Occipital lobe (tissue), 2 donors: ENCODE data around the gene SIDT2. TPM values are rescaled to one million over a fixed set of nuclear protein-coding genes. Genes with fewer than 3 reads are reported as not detected.
"Not testable (repeated sequence)": the region's sequence is repeated elsewhere in the genome, so short reads cannot be mapped to it uniquely, and the experiment has no call there.

ENCODE experiments used
- DNase-seq: peaks from one replicate; lab custom pipeline; 2025; lab: John Stamatoyannopoulos, UW
- total RNA-seq: library from RNA; depleted of rRNA; stranded (reverse); fragments of >200 nt; gene quantifications from one replicate; pipeline ENCODE4 v1.2.3, GENCODE V29; 2014

The SIDT2 gene
- total RNA-seq, 1 donor from 2014 or later = 8.1 TPM

DNA sequence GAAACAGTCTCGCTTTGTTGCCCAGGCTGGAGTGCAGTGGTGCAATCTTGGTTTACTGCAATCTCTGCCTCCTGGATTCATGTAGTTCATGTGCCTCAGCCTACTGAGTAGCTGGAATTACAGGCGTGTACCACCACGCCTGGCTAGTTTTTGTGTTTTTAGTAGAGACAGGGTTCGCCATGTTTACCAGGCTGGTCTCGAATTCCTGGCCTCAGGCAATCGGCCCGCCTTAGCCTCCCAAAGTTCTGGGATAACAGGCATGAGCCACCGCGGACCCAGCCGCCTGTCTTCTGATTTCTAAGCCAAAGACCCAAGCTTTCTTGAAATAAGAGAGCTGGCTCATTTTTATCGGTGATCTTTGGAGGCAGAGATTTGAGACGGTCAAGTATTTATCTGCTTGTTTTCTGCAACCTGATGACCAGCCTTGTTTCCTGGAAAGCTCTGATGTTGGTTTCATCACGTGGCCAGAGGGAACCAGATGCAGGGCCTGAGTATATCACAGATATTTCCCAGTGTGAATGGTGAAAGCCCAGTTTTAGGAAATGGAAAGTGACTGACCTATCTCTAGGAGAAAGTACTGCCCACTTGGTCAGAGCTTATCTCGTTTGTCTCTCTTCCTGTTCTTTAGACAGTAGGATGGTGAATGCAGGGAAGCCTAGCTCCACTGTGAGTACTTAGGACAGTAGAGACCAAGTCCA lies 5.7 kb upstream of the SIDT2 start:
- DNase-seq = no peak

DNA sequence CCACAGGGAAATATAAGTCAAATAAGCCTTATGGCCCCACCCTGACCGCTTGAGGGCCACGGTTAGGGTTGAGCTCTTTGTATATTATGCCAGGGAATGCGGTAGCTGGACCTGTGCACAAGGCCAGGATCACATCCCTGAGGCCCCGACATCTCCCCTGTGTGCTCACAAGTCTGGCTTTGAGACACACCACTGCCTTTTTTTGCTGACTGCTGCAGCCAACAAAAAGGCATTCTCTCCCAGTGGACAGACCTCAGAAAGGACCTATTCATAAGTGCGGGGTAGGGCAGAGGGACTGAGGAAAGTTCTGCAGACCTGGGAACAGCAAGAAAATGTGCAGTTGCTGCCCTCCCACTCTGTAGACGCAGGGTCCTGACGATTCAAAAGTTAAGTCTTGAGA lies 3.4 kb upstream of the SIDT2 start:
- no peak for DNase-seq

DNA sequence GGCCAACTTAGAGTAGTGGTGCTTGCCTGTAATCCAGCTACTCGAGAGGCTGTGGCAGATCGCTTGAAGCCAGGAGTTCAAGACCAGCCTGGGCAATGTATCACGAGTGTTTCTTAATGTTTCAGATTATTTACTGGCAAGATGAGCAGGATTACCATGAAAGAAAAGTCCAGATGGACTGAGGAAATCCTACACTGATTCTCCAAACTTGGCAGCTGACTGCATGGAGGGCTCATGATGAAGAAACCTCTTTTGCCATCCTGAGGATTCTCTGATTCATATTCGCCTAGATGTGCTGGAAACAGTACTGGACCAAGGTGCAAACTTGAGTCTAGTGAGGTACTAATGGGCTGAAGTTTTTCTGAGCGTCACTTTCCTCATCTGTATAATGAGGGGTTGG lies 2.8 kb upstream of the SIDT2 start:
- no peak for DNase-seq

DNA sequence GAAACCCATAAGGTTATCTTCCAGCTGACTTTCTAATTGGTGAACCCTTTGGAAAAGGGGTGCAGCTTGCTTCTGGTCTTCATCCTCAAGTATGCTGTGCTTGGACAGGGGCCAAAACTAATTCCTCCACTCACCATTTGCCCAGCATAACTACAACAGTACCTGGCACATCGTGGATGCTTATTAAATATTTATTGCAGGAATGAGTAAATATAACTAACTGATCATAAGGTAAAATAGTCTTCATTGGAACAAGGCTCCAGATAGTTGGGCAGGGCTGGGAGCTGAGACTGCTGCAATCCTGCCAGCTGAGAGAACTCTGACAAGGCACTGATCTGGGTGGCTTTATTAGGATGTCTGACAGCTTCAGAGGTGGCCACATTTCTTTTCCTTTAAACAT lies 2.4 kb upstream of the SIDT2 start:
- DNase-seq = no peak

DNA sequence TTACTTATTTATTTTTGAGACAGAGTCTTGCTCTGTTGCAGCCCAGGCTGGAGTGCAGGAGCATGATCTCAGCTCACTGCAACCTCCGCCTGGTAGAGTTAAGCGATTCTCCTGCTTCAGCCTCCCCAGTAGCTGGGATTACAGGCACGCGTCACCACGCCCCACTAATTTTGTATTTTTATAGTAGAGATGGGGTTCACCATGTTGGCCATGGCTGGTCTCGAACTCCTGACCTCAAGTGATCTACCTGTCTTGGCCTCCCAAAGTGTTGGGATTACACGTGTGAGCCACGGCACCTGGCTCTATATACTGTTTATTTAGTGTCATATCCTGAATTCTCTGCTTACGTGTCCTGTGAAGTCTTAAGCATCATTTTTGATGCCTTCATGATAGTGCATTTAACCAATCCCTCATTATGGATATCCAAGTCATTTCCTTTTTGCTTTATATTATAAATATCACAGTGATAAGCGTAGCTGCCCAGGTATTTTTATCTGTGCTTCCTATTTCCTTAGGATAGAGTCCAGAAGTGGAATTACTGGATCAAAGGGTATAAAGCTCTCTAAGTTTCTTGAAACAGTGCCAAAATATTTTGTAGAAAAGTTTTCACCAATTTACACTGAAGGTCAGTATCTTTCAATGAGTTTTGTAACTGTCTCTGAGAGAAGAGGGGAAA lies 871 bp upstream of the SIDT2 start:
- DNase-seq = no peak

DNA sequence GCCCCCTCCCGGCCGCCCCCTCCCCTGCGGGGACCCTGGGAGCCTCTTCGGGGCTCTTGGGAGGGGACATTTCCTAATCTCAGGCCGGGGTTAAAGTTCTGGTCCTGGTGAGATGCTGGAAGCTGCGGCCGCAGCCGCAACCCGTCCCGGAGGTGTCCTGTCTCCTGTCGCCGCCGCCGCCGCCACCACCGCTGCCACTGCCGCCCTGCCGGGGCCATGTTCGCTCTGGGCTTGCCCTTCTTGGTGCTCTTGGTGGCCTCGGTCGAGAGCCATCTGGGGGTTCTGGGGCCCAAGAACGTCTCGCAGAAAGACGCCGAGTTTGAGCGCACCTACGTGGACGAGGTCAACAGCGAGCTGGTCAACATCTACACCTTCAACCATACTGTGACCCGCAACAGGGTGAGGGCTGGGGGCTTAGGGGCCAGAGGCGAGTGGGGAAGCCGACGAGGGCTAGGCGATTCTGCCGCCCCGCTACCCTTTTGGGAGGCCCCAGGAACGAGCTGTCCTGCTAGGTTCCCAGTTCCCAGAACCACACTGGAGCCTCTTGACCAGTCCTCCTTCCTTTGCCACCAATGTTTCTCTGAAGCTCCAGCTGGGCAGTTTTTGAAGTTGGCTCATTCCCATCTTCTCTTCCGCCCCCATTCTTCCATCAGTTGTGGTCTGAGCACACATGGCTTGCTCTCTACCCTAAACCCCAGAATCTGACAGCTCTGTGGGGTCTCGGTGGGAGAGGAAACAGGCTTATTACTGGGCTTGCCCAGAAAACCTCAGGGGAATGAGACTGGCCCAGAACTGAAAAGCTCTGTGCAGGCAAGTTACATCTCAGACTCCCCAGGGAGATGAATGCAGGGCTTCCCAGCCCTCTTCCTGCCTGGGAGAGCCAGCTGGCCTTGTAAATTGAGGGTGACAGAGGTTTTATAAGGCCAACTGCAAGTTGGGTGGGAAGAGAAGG lies 781 bp downstream of the SIDT2 start:
- DNase-seq = no peak

DNA sequence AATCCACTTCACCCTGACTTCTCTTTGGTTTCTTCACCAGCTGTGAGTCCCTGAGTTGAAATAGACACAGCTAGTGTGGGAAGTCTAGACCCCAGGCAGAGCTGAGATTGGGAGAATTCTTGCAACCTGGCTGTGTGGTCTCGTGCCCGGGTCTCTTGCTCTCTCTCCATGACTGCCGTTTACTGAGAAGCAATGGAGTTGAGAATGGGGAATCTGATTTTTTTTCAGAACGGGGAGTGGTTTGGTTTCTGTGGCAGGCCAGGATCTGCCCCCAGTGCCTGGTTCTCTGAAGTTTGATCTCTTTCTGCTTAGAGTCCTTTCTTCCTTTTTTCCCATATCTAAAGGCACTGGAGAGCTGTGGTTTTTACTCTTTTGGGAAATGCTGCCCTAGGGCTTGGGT lies 1.5 kb downstream of the SIDT2 start:
- DNase-seq = no peak

DNA sequence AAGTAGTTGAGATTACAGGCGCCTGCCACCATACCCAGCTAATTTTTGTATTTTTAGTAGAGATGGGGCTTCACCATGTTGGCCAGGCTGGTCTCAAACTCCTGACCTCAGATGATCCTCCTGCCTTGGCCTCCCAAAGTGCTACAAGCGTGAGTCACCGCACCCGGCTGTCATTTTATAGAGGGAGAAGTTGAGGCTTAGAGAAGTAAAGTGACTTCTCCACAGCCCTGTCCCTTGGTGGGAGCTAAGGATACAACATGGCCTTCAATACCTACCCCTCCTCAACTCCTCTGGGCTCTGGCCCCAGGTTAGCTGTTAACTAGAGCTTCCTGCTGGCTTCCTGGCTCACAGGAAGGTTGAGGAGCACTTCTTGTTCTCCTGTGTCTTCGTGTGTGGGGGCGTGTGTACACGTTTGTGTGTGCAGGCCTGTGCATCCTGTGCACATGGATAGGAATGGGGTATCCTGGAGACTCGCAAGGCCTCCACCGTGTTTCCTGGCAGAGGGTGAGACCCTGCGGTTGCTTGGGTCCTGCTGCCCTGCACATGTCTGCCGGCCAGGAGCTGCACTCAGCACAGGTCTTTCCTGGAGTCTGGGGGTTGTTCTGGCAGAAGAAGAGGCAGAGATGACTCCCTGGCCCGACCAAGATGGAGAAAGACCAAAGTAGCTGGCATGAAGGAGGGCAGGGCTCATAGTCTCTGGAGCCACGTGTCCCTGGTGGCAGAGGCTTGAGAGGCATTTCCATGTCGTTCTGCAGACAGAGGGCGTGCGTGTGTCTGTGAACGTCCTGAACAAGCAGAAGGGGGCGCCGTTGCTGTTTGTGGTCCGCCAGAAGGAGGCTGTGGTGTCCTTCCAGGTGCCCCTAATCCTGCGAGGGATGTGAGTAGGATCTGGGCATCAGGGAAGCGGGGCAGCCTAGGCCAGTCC lies 2.4 kb downstream of the SIDT2 start:
- DNase-seq = peak; percentile 54

DNA sequence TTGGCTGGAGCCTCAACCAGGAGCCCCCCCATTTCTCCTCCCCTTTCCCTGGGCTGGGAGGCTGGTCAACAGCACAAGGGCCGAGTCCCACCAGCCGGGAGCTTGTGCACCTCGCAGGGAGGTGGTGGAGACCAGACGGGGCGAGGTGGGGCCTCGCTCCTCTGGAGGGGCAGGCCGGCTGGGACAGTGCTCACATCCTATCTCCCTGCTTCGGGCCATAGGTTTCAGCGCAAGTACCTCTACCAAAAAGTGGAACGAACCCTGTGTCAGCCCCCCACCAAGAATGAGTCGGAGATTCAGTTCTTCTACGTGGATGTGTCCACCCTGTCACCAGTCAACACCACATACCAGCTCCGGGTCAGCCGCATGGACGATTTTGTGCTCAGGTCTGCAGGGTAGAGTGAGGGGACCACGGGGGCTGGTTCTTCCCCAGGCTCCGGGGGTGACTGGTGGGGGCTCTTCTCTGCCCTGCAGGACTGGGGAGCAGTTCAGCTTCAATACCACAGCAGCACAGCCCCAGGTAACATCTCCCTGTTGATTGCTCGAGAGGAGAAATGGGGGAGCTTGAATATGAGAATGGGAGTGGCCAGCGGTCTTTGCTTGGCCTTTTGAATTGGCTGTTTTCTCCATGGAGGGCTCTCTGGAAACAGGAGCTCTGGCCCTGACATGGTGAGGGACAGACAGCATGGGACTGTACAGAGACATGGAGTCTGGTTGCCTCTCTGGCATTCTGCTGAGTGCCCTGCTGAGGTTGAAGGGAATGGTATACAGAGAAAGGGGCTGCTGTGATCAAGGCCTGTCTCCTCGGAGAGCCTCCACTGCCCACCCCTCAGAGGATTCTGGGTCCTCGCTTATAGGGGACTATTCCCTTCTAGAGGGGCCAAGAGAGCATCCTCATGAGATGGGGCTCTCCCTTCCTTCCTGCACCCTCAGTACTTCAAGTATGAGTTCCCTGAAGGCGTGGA lies 3.3 kb downstream of the SIDT2 start:
- no peak for DNase-seq

DNA sequence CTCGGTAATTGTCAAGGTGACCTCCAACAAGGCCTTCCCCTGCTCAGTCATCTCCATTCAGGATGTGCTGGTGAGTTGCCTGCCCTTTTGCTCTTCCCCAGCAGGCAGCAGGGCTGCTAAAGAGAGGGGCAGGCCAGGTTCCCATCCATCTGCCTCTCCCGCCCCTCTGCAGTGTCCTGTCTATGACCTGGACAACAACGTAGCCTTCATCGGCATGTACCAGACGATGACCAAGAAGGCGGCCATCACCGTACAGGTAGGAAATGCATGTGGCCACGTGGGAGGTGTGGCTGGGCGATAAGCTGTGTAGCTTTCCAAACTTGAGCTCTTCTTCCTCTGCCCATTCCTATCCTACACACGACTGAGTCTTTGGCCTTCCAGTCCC lies 4.0 kb downstream of the SIDT2 start:
- no peak for DNase-seq

DNA sequence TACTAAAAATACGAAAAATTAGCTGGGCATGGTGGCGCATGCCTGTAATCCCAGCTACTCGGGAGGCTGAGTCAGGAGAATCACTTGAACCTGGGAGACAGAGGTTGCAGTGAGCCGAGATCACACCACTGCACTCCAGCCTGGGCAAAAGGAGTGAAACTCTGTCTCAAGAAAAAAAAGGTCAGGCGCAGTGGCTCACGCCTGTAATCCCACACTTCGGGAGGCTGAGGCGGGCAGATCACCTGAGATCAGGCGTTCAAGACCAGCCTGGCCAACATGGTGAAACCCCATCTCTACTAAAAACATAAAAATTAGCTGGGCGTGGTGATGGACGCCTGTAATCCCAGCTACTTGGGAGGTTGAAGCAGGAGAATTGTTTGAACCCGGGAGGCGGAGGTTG lies 4.6 kb downstream of the SIDT2 start:
- DNase-seq = not testable (repeated sequence)

DNA sequence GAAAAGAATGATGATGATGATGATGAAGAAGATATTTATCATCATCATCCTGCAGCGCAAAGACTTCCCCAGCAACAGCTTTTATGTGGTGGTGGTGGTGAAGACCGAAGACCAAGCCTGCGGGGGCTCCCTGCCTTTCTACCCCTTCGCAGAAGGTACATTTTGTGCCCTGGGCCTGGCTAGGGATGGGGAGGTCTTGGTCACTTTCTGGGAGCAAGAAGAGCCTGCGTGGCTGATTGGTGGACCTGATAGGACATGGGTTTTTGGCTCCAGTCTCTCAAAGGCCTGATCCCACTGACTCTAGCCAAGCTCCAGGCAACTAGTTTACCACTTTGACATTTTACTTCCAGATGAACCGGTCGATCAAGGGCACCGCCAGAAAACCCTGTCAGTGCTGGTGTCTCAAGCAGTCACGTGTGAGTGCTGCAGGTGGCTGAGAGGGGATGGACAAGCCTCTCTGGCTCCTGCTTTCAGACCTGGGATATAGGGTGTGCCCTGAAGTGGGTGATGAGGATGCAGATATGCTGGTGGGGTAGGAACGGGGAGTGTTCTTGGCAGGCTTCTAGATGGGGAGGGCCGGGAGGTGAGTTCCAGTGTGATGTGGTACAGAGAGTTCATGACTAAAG lies 5.3 kb downstream of the SIDT2 start:
- no peak for DNase-seq

DNA sequence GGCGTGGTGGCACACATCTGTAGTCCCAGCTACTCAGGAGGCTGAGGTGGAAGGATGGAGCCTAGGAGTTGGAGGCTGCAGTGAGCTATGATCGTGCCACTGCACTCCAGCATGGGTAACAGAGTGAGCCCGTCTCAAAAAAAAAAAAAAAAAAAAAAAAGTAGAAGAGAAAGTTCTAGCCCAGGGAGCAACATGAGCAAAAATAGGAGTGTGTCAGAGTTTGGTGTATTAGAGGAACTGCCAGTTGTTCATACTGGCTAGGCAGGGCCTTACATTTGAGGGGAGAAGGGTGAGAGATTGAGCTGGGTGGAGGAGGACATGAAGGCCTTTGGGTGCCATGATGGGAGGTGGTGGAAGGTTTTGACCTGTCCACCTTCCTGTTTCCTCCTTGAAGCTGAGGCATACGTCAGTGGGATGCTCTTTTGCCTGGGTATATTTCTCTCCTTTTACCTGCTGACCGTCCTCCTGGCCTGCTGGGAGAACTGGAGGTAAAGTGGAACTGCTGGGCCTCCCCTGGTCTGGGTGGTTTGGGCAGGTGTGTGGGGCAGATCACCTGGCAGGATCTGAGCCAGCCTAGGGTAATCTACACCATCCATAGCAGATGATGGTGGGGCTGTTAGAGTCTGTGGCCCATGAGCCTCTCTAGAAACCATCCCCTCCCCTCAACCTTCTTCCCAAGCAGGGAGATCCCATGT lies 7.3 kb downstream of the SIDT2 start:
- DNase-seq = no peak

DNA sequence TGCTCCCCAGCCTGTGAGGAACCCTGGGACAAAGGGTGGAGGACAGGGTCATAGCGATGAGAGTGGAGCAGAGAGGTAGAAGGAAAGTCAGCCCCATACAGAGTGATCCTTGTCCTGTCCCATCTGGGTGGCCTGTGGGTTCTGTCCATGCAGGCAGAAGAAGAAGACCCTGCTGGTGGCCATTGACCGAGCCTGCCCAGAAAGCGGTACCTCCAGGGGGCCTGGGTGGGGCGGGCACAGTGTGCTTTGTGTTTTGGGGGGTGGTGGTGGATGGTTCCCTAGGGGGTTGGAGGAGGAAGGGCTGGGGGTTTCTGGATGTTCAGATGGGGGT lies 7.9 kb downstream of the SIDT2 start:
- DNase-seq = no peak

DNA sequence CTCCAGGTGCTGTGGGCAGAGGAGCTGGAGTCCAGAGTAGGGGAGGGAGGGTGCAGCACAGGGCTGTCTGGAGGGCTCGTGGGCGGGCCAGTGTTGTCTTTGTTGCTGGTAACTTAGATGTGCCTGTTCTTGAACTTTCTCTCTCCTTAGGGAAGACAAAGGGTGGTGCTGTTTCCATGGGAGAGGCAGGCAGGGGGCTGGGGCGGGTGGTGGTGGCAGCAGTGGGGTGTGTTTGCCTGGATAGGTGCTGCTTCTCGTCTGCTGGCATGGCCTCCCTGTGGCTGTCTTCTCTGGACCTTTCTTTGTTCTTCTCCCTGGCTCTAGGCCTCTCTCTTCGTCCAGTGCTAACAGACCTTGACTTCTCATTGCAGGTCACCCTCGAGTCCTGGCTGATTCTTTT lies 8.5 kb downstream of the SIDT2 start:
- no peak for DNase-seq

DNA sequence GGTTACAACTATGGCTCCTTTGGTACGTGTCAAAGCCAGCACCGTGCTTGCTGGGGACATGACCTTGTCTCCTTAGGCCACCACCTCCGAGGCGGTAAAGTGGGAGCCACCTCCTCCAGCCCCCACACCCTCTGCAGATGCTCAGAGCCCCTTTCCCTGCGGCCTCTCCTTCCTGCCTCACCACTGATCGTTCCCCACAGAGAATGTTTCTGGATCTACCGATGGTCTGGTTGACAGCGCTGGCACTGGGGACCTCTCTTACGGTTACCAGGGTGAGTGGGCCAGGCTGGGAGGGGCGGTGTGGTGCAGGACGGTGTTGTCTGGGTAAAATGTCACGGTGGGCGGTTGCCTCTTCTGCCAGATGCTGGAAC lies 8.9 kb downstream of the SIDT2 start:
- DNase-seq = no peak

DNA sequence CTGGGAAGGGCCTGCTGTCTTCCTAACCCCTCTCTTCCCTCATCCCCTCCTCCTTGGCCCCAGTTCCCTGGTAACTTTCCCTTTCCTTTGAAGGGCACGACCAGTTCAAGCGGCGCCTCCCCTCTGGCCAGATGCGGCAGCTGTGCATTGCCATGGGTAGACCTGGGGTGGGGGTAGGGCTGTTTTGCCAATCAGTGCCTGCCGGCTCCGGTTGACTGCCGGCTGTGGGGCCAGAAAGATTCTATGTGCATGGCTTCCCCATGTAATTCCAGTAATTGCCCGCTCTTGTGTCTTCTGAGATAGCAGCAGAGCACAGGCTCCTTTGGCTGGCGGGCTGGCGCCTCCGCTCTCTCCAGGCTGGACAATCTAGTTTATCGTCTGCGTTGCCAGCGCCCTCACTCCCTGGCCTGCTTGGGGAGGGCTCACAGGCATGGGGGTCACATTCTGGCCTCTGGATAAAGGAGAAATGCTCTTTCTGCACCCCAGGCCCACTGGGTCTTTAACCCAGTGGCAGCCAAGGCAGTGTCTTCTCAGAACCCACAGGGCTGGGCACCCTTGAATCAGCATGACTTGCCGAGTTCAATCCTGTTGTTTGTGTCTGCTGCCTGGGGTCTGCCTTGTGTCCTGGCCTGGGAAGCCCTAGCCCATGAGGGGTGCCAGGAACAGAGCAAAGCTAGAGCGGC lies 9.4 kb downstream of the SIDT2 start:
- DNase-seq = no peak

DNA sequence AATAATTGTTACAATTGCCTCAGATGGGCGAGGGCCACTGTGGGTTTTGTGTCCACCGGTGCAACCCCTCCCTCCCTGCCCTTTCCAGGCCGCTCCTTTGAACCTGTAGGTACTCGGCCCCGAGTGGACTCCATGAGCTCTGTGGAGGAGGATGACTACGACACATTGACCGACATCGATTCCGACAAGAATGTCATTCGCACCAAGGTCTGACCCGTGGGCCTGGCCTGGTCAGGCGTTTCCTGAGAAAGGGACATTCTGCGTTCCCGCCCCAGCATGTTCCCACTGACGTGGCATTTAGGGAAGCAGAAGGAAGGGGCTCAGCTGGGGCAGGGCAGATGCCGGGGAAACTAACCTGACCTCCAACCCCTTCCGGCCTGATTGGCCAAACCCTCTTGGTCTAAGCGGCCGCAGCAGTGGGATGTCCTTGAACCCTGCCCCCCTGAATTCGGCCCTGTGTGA lies 10.1 kb downstream of the SIDT2 start:
- DNase-seq = no peak
